A549 treated with Mapracorat at 1 μM for 4 hours (cell line): Measurements from ENCODE around the gene KLK3. TPM values are rescaled to one million over a fixed set of nuclear protein-coding genes. Genes with fewer than 3 reads are reported as not detected.

Source experiments
- total RNA-seq: library from RNA; stranded (reverse); fragments of 200-300 nt; extraction: Qiagen RNA extraction; gene quantifications from 5 replicates; pipeline ENCODE4 v1.2.3, GENCODE V29; 2022

Gene KLK3
- not detected in 5 replicates for total RNA-seq

DNA sequence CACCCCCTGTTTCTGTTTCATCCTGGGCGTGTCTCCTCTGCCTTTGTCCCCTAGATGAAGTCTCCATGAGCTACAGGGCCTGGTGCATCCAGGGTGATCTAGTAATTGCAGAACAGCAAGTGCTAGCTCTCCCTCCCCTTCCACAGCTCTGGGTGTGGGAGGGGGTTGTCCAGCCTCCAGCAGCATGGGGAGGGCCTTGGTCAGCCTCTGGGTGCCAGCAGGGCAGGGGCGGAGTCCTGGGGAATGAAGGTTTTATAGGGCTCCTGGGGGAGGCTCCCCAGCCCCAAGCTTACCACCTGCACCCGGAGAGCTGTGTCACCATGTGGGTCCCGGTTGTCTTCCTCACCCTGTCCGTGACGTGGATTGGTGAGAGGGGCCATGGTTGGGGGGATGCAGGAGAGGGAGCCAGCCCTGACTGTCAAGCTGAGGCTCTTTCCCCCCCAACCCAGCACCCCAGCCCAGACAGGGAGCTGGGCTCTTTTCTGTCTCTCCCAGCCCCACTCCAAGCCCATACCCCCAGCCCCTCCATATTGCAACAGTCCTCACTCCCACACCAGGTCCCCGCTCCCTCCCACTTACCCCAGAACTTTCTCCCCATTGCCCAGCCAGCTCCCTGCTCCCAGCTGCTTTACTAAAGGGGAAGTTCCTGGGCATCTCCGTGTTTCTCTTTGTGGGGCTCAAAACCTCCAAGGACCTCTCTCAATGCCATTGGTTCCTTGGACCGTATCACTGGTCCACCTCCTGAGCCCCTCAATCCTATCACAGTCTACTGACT, at the start of gene KLK3:
TSS of gene KLK3 (plus strand) at position 280 of the 775 bp plus-strand sequence. CDS start at position 321, 41 bp downstream.

DNA sequence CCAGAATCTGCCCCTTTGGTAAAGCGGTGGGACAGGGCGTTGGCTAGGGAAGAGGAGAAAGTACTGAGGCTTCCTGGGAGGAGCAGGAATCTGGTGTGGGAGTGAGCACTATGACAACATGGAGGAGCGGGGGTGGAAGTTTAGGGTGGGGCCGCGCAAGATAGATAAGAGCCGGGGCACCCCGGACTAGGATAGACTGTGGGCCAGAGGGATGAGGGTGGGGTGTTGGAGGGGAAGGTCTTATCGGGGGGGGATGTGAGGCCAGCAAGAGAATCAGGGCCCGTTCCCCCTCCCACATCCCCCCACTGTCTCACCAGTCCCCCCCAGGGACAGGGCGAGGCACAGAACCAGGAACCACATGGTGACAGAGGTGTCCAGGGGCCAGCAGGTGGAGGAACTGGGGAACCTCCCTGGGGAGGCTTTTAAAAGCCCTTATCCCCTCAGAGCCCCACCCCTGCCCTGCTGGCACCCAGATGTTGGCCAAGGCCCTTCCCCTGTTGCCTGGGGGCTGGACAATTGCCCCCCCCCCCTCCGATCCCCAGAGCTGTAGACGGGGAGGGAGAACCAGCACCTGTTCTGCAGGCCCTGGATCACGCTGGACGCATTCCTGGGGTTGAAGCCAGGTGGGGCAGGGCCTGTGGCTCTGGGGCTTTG, 31.2 kb upstream of the KLK3 start, which contains the start of gene KLK1:
TSS of gene KLK1 (minus strand) at position 399 of the 654 bp plus-strand sequence. CDS start at position 360, 39 bp downstream.

DNA sequence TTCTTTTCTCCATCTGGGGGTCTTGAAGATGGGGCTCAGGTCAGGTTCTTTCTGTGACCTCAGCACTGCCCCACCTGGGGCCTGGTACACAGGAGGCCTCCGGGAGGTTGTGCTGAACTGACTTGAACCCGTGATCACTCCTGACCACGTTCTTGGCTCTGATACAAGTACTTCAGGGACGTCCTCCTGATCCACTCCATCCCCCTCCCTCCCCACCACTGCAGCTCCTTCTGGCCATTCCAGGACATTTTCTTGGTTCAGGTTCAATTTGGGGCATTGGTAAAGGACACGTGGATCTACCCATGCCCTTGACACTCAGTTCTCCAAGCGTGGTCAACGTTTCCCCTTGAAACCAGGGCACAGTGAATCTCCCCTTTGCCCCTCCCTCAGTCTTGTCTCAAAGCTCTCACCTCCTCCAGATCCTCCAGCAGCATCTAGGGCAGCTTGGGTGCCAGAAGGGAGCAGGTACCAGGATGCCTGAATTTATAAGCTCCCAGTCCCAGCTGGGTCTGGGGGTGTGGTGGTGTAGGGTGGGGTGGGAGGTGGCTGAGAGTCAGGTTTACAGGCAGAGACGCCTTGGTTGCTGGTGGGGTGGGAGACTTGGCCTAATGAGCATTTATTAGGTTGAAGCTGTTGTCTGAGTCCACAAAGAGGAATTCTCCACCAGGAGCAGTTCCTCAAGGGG, 21.5 kb upstream of the KLK3 start, which contains the start of gene KLK15:
TSS of gene KLK15 (minus strand) at position 458 of the 685 bp plus-strand sequence. CDS start 2,082 bp downstream, outside the sequence.

DNA sequence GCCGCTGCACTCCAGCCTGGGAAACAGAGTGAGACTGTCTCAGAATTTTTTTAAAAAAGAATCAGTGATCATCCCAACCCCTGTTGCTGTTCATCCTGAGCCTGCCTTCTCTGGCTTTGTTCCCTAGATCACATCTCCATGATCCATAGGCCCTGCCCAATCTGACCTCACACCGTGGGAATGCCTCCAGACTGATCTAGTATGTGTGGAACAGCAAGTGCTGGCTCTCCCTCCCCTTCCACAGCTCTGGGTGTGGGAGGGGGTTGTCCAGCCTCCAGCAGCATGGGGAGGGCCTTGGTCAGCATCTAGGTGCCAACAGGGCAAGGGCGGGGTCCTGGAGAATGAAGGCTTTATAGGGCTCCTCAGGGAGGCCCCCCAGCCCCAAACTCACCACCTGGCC, 18.3 kb downstream of the KLK3 start, which contains the start of gene KLK2:
TSS of gene KLK2 (plus strand) at position 384 of the 400 bp plus-strand sequence. CDS start 35 bp downstream, outside the sequence.

Other genes starting within 250 kb of the KLK3 start
- 0.33 to 1.0 TPM (median 0.50 TPM) in 5 replicates for gene SYT3, start 215.0 kb upstream of the KLK3 start, total RNA-seq
- gene C19orf81, start 205.5 kb upstream of the KLK3 start, total RNA-seq, result 3.3 to 13.3 TPM (median 11.5 TPM) in 5 replicates
- 0.02 to 0.34 TPM (median 0.20 TPM) in 5 replicates for gene SHANK1, start 135.1 kb upstream of the KLK3 start, total RNA-seq
- gene CLEC11A, start 131.6 kb upstream of the KLK3 start, total RNA-seq, result 7.2 to 11.4 TPM (median 10.0 TPM) in 5 replicates
- gene GPR32, start 84.5 kb upstream of the KLK3 start, total RNA-seq, result not detected in 5 replicates
- gene ACP4, start 64.5 kb upstream of the KLK3 start, total RNA-seq, result not detected in 5 replicates
- gene KLK1, start 31.1 kb upstream of the KLK3 start, total RNA-seq, result 0.20 to 0.21 TPM (median 0.20 TPM) in 3 of 5 replicates, not detected in the others
- not detected in 5 replicates for gene KLK15, start 21.3 kb upstream of the KLK3 start, total RNA-seq
- 0.40 TPM in 1 of 5 replicates, not detected in the others for gene KLK2, start 18.5 kb downstream of the KLK3 start, total RNA-seq
- 0.16 to 0.30 TPM in 2 of 5 replicates, not detected in the others for gene KLK4, start 56.5 kb downstream of the KLK3 start, total RNA-seq
- gene KLK5, start 98.1 kb downstream of the KLK3 start, total RNA-seq, result not detected in 5 replicates
- 0.19 to 0.51 TPM (median 0.36 TPM) in 5 replicates for gene KLK6, start 114.7 kb downstream of the KLK3 start, total RNA-seq
- gene KLK7, start 129.0 kb downstream of the KLK3 start, total RNA-seq, result not detected in 5 replicates
- gene KLK8, start 146.7 kb downstream of the KLK3 start, total RNA-seq, result not detected in 5 replicates
- 0.13 to 0.58 TPM (median 0.29 TPM) in 5 replicates for gene KLK10, start 164.8 kb downstream of the KLK3 start, total RNA-seq
- gene KLK11, start 171.7 kb downstream of the KLK3 start, total RNA-seq, result not detected in 5 replicates
- gene KLK12, start 180.1 kb downstream of the KLK3 start, total RNA-seq, result not detected in 5 replicates
- gene KLK13, start 210.2 kb downstream of the KLK3 start, total RNA-seq, result 0.15 TPM in 1 of 5 replicates, not detected in the others
- gene KLK14, start 228.0 kb downstream of the KLK3 start, total RNA-seq, result 0.20 to 0.55 TPM (median 0.43 TPM) in 5 replicates